H1 (cell line): ENCODE measurements around the gene NCR2. TPM values are rescaled to one million over a fixed set of nuclear protein-coding genes. Genes with fewer than 3 reads are reported as not detected.

Experiments
- CTCF ChIA-PET: fragments of 300-600 bp; sonication (Branson Sonifier 250); formaldehyde crosslinking; loops from one replicate; lab custom pipeline; 2021; ENCODE audit not compliant: partially characterized antibody; lab: Charles Lee
- POLR2A ChIA-PET: fragments of 300-600 bp; sonication (Branson Sonifier 250); formaldehyde crosslinking; loops from one replicate; lab custom pipeline; 2021; ENCODE audit warnings: inconsistent platforms; ENCODE audit not compliant: partially characterized antibody; lab: Charles Lee
- DNase-seq, 2 experiments: peaks; one replicate each; pipeline versions ENCODE4 v3.0.0 to v3.0.0-alpha.2; 2010 to 2022; ENCODE audit warnings: low spot score in 2 of 2, low read depth in 1 of 2, mixed read lengths in 1 of 2
- FAIRE-seq: peaks from 2 replicates; lab custom pipeline; 2011; peaks lifted over from hg19 to GRCh38; lab: Jason Lieb, UNC
- H2AFZ ChIP-seq: 2 replicates; pipeline ENCODE4 v1.8.1; 2012; ENCODE audit warnings: low read length, inconsistent platforms
- H2AK5ac ChIP-seq: 2 replicates; pipeline ENCODE4 v1.6.1; 2013; ENCODE audit warnings: low read depth, low read length
- H2BK120ac ChIP-seq: replicated peaks from 2 replicates; pipeline ENCODE3; 2013; ENCODE audit warnings: low read depth, low read length, inconsistent platforms
- H2BK12ac ChIP-seq: 2 replicates; pipeline ENCODE4 v1.6.1; 2013; ENCODE audit warnings: low read depth, low read length
- H2BK15ac ChIP-seq: 2 replicates; pipeline ENCODE4 v1.6.1; 2013; ENCODE audit warnings: low read length
- H2BK20ac ChIP-seq: 2 replicates; pipeline ENCODE4 v1.6.1; 2013; ENCODE audit warnings: low read length
- H2BK5ac ChIP-seq: 2 replicates; pipeline ENCODE4 v1.6.1; 2013; ENCODE audit warnings: low read depth, low read length
- H3K14ac ChIP-seq: 2 replicates; pipeline ENCODE4 v1.6.1; 2013; ENCODE audit warnings: inconsistent platforms; ENCODE audit not compliant: insufficient read length
- H3K18ac ChIP-seq: 2 replicates; pipeline ENCODE4 v1.6.1; 2013; ENCODE audit warnings: low read length; ENCODE audit errors: extremely low read depth
- H3K23ac ChIP-seq: 2 replicates; pipeline ENCODE4 v1.6.1; 2013; ENCODE audit warnings: inconsistent platforms; ENCODE audit not compliant: insufficient read length
- H3K23me2 ChIP-seq: 2 replicates; pipeline ENCODE4 v1.6.1; 2013; ENCODE audit warnings: low read depth, low read length
- H3K27ac ChIP-seq: 2 replicates; pipeline ENCODE4 v1.6.1; 2011; ENCODE audit warnings: low read depth, low read length, inconsistent platforms
- H3K27me3 ChIP-seq, 4 experiments: replicated peaks in 1 of 4; 1 replicate in 1 of 4; 2 replicates in 3 of 4; pipeline versions ENCODE4 v1.6.1 to v1.8.1; 2011 to 2013; ENCODE audit warnings: low read length in 3 of 4, mild to moderate bottlenecking in 3 of 4, inconsistent platforms in 2 of 4, mixed read lengths in 2 of 4, moderate library complexity in 1 of 4; ENCODE audit not compliant: control insufficient read depth in 3 of 4, insufficient read depth in 3 of 4; ENCODE audit errors: extremely low read depth in 1 of 4
- H3K36me3 ChIP-seq, 4 experiments: 2 replicates each; pipeline versions ENCODE4 v1.6.1 to v1.8.1; 2011 to 2013; ENCODE audit warnings: mild to moderate bottlenecking in 4 of 4, low read length in 3 of 4, moderate library complexity in 2 of 4, control low read depth in 1 of 4, inconsistent platforms in 1 of 4; ENCODE audit not compliant: insufficient read depth in 4 of 4, control insufficient read depth in 2 of 4
- H3K4ac ChIP-seq: replicated peaks from 2 replicates; pipeline ENCODE3; 2013; ENCODE audit warnings: low read length, low read depth, mixed read lengths, inconsistent platforms; ENCODE audit not compliant: insufficient read length
- H3K4me1 ChIP-seq, 4 experiments: replicated peaks in 1 of 4; 1 replicate in 1 of 4; 2 replicates in 3 of 4; pipeline versions ENCODE4 v1.6.1 to v1.8.1; 2011 to 2013; ENCODE audit warnings: low read length in 3 of 4, inconsistent platforms in 2 of 4, mixed read lengths in 1 of 4; ENCODE audit not compliant: insufficient read depth in 4 of 4, control insufficient read depth in 3 of 4
- H3K4me2 ChIP-seq, 2 experiments: 2 replicates each; pipeline versions ENCODE4 v1.6.1 to v1.8.1; 2011 to 2013; ENCODE audit warnings: low read depth in 2 of 2, low read length in 2 of 2, control low read depth in 1 of 2, inconsistent platforms in 1 of 2, mild to moderate bottlenecking in 1 of 2; ENCODE audit not compliant: insufficient read depth in 1 of 2
- H3K4me3 ChIP-seq, 4 experiments: fragments of 200-600, 300-600 bp in 1 of 4; sonication (generic), shearing (Covaris generic), sonication (Bioruptor Twin) in 1 of 4; 2 replicates each; pipeline versions ENCODE4 v1.5.1 to v1.8.1; 2011 to 2016; ENCODE audit warnings: low read length in 4 of 4, low read depth in 3 of 4, control low read depth in 2 of 4, inconsistent platforms in 2 of 4, mild to moderate bottlenecking in 2 of 4, mixed read lengths in 1 of 4, moderate library complexity in 1 of 4; ENCODE audit not compliant: insufficient read depth in 2 of 4; ENCODE audit errors: extremely low read depth in 1 of 4
- H3K56ac ChIP-seq: replicated peaks from 2 replicates; pipeline ENCODE3; 2013; ENCODE audit warnings: low read depth, mild to moderate bottlenecking, mixed read lengths, low read length, inconsistent platforms; ENCODE audit not compliant: insufficient read length
- H3K79me1 ChIP-seq: 2 replicates; pipeline ENCODE4 v1.6.1; 2013; ENCODE audit warnings: low read depth, low read length, control low read depth
- H3K79me2 ChIP-seq, 2 experiments: 2 replicates each; pipeline versions ENCODE4 v1.6.1 to v1.8.1; 2012 to 2013; ENCODE audit warnings: low read length in 2 of 2, mild to moderate bottlenecking in 2 of 2, inconsistent platforms in 1 of 2; ENCODE audit not compliant: insufficient read depth in 2 of 2, control insufficient read depth in 1 of 2
- H3K9ac ChIP-seq, 4 experiments: replicated peaks in 1 of 4; 1 replicate in 1 of 4; 2 replicates in 3 of 4; pipeline versions ENCODE4 v1.6.1 to v1.8.1; 2011 to 2013; ENCODE audit warnings: low read depth in 3 of 4, low read length in 3 of 4, control low read depth in 2 of 4, mild to moderate bottlenecking in 2 of 4, moderate library complexity in 2 of 4, inconsistent platforms in 1 of 4; ENCODE audit errors: extremely low read depth in 1 of 4
- H3K9me3 ChIP-seq, 2 experiments: 2 replicates each; pipeline versions ENCODE4 v1.6.1 to v1.8.1; 2012 to 2013; ENCODE audit warnings: mild to moderate bottlenecking in 2 of 2, moderate library complexity in 2 of 2, control low read depth in 1 of 2, inconsistent platforms in 1 of 2, low read depth in 1 of 2, low read length in 1 of 2, mixed read lengths in 1 of 2; ENCODE audit not compliant: insufficient read depth in 2 of 2
- H4K20me1 ChIP-seq, 2 experiments: replicated peaks in 1 of 2; 2 replicates each; pipeline versions ENCODE3 to v1.8.1; 2011 to 2013; ENCODE audit warnings: inconsistent platforms in 2 of 2, low read length in 2 of 2, mild to moderate bottlenecking in 1 of 2; ENCODE audit not compliant: insufficient read depth in 2 of 2, control insufficient read depth in 1 of 2
- H4K5ac ChIP-seq: 2 replicates; pipeline ENCODE4 v1.6.1; 2013; ENCODE audit warnings: low read length, low read depth, mixed read lengths, inconsistent platforms; ENCODE audit not compliant: insufficient read length
- H4K8ac ChIP-seq: 2 replicates; pipeline ENCODE4 v1.8.0; 2013; ENCODE audit warnings: mild to moderate bottlenecking, moderate library complexity, low read length, inconsistent platforms; ENCODE audit not compliant: insufficient read depth; ENCODE audit errors: extremely low read depth
- H4K91ac ChIP-seq: replicated peaks from 2 replicates; pipeline ENCODE3; 2013; ENCODE audit warnings: low read length, mixed read lengths, inconsistent platforms; ENCODE audit not compliant: insufficient read length
- CBX5 ChIP-seq: fragments of 300-800, 300-1000 bp; sonication (generic); IDR thresholded peaks from 2 replicates; pipeline ENCODE4 v1.7.1; 2016; ENCODE audit warnings: antibody characterized with exemption, low read length, low read depth
- CBX8 ChIP-seq: fragments of 300-800, 300-1000 bp; sonication (generic); IDR thresholded peaks from 2 replicates; pipeline ENCODE4 v1.7.1; 2016; ENCODE audit warnings: low read depth, low read length, borderline replicate concordance
- GTF2F1 ChIP-seq: IDR thresholded peaks from 2 replicates; pipeline ENCODE4 v1.6.1; 2012; ENCODE audit warnings: low read depth, low read length, improper control_type of control experiment, borderline replicate concordance
- MAFK ChIP-seq: IDR thresholded peaks from 2 replicates; pipeline ENCODE4 v1.6.1; 2012; ENCODE audit warnings: low read depth, mild to moderate bottlenecking, improper control_type of control experiment, low read length
- POLR2A ChIP-seq, 2 experiments: IDR thresholded peaks; 1 replicate in 1 of 2; 2 replicates in 1 of 2; pipeline ENCODE4 v1.6.1; 2011; ENCODE audit warnings: low read depth in 2 of 2, low read length in 2 of 2, mild to moderate bottlenecking in 2 of 2; ENCODE audit errors: control extremely low read depth in 1 of 2
- RBBP5 ChIP-seq: IDR thresholded peaks from 2 replicates; pipeline ENCODE4 v1.7.1; 2012; ENCODE audit warnings: low read depth, mild to moderate bottlenecking, inconsistent platforms, low read length, moderate library complexity, borderline replicate concordance
- RNF2 ChIP-seq: fragments of 200-900, 300-1000 bp; sonication (generic); IDR thresholded peaks from 2 replicates; pipeline ENCODE4 v1.7.1; 2016; ENCODE audit warnings: borderline replicate concordance, low read depth, mild to moderate bottlenecking, antibody characterized with exemption, low read length; ENCODE audit not compliant: poor library complexity, severe bottlenecking; ENCODE audit errors: missing control alignments
- SIX5 ChIP-seq: IDR thresholded peaks from 2 replicates; pipeline ENCODE4 v1.6.1; 2011; ENCODE audit warnings: mild to moderate bottlenecking, low read depth, low read length
- SP1 ChIP-seq: IDR thresholded peaks from 2 replicates; pipeline ENCODE4 v1.6.1; 2011; ENCODE audit warnings: low read depth, low read length
- SRF ChIP-seq: IDR thresholded peaks from 2 replicates; pipeline ENCODE4 v1.6.1; 2011; ENCODE audit warnings: mild to moderate bottlenecking, low read depth, low read length, moderate library complexity
- SUZ12 ChIP-seq: fragments of 200-600 bp; sonication (generic); IDR thresholded peaks from 2 replicates; pipeline ENCODE4 v1.6.1; 2012; ENCODE audit warnings: mild to moderate bottlenecking, inconsistent platforms, low read length, moderate library complexity, mixed read lengths
- TAF7 ChIP-seq: optimal IDR thresholded peaks from 2 replicates; pipeline ENCODE3; 2011; ENCODE audit warnings: low read depth, mild to moderate bottlenecking, inconsistent platforms, low read length, moderate library complexity, borderline replicate concordance
- ZNF274 ChIP-seq: IDR thresholded peaks from 2 replicates; pipeline ENCODE4 v1.7.0; 2012; ENCODE audit warnings: low read length, borderline replicate concordance; ENCODE audit errors: extremely low read depth
- WGBS, 2 experiments: shearing (Covaris generic) in 1 of 2; methylation state at CpG; one replicate each; pipeline versions ENCODE4 v1.1.6 to v1.1.7; 2013 to 2015; ENCODE audit warnings: low lambda C conversion rate in 2 of 2, mixed read lengths in 2 of 2, inconsistent platforms in 1 of 2, low coverage in 1 of 2, missing lambda C conversion rate in 1 of 2; ENCODE audit not compliant: insufficient replicate concordance in 2 of 2, insufficient coverage in 1 of 2, insufficient read length in 1 of 2; ENCODE audit errors: extremely low coverage in 1 of 2, missing lambda C conversion rate in 1 of 2; 5-methylcytosine and 5-hydroxymethylcytosine counted together
- polyA plus RNA-seq, 7 experiments: library from polyadenylated mRNA; depleted of rRNA in 3 of 7; stranded (reverse) in 5 of 7; unstranded in 2 of 7; fragments of >200 nt in 5 of 7; fragments of 200-250 nt in 2 of 7; gene quantifications; 1 replicate in 5 of 7; 2 replicates in 1 of 7; 4 replicates in 1 of 7; pipeline versions ENCODE4 v1.2.1 to v1.2.3, GENCODE V29; 2011 to 2013; ENCODE audit warnings: missing spikeins in 2 of 7, mixed read lengths in 2 of 7
- total RNA-seq: library from RNA; stranded (reverse); fragmentation: NEBNext Ultra II Directional; extraction: Animal tissue kit (Norgen Biotek cat#: 25700); gene quantifications from 2 replicates; pipeline ENCODE4 v1.2.1, GENCODE V29; 2021

Gene NCR2
- total and polyA plus RNA-seq, 2 of the 8 experiments (the other 6 are each of a cell fraction or from before 2014, with no cell fraction given), result not detected

GRCh38 chr6:41375598-41376151 lies 40.3 kb downstream of the NCR2 start:
- ChIA-PET CTCF (interaction anchor here (1.1 to 12.5 kb wide), 9 partner anchors 8 to 311 kb away, joined by 3 to 238 read pairs (median 26); no protein-coding TSS in a partner anchor), POLR2A (interaction anchor here (0.9 kb wide), 1 partner anchor 50 kb away, joined by 3 read pairs; no protein-coding TSS in a partner anchor)
- Histone ChIP-seq H4K20me1 (peaks cover 8 to 12% of the 10 kb centered on the region in 2 experiments), H4K5ac (no peak overlapping the region), H3K56ac (no peak overlapping the region), H3K4me2 (peak overlapping the region; percentile 77 to 79), H4K91ac (no peak overlapping the region), H3K23me2 (peaks cover 22% of the 10 kb centered on the region), H2AFZ (no peak overlapping the region), H3K4me3 (peak overlapping the region in 2 of 4 experiments; percentile 5 to 54; a peak in 3 of 8 replicates), H3K18ac (no peak overlapping the region; the same call in 1 of the 2 replicates), H3K4me1 (peaks cover 5 to 39% (median 25%) of the 10 kb centered on the region in 4 experiments), H3K4ac (no peak overlapping the region), H3K9ac (no peak overlapping the region), H2BK12ac (no peak overlapping the region), H3K14ac (no peak overlapping the region), H3K79me2 (no peaks in the 10 kb centered on the region), H3K27me3 (peaks cover 74 to 94% (median 88%) of the 10 kb centered on the region in 4 experiments), H3K36me3 (no peaks in the 10 kb centered on the region)
- FAIRE-seq, result no peak
- TF ChIP-seq SP1, result no peak
- peak; percentile 71 for TF ChIP-seq RNF2
- no peak for TF ChIP-seq MAFK
- TF ChIP-seq SUZ12, result peak; percentile 11; the same call in 1 of the 2 replicates
- TF ChIP-seq SIX5, result no peak
- no peak for TF ChIP-seq SRF
- TF ChIP-seq RBBP5, result no peak
- TF ChIP-seq ZNF274, result no peak
- TF ChIP-seq GTF2F1, result no peak
- 0 out of 2 replicates have a peak, but pooled peaks have one; percentile 11 for TF ChIP-seq CBX8
- no peak for TF ChIP-seq POLR2A (IDR thresholded peaks at IDR 0.05; ENCODE audit: control extremely low read depth in 1 of 2, low read depth in 2 of 2, low read length in 2 of 2)
- no peak for TF ChIP-seq CBX5
- TF ChIP-seq TAF7, result no peak
- TF ChIP-seq, all 59 proteins: peak for 3
- WGBS, 2 experiments, result 2% methylated on average over 28 of the region's 30 CpGs; no CpG with 5 or more reads in 1 of the 2 experiments
- H3K27ac ChIP-seq, result no peak overlapping the region
- H3K23ac ChIP-seq, result no peak overlapping the region
- no peaks in the 10 kb centered on the region for H3K79me1 ChIP-seq
- H2BK15ac ChIP-seq, result no peak overlapping the region
- no peak overlapping the region for H2BK20ac ChIP-seq
- H4K8ac ChIP-seq, result 0 out of 2 replicates have a peak overlapping the region, but pooled peaks have one; percentile 9
- H2AK5ac ChIP-seq, result no peak overlapping the region
- H2BK120ac ChIP-seq, result no peak overlapping the region
- H3K9me3 ChIP-seq, result no peaks in the 10 kb centered on the region
- H2BK5ac ChIP-seq, result no peak overlapping the region
- DNase-seq, result peak in 1 of 2 experiments; percentile 60
